Measurements from ENCODE around the gene TAF15. TPM values are rescaled to one million over a fixed set of nuclear protein-coding genes. Genes with fewer than 3 reads are reported as not detected.

The TAF15 gene
- polyA plus RNA-seq, 2 donors, result 89.5 to 110 TPM

DNA sequence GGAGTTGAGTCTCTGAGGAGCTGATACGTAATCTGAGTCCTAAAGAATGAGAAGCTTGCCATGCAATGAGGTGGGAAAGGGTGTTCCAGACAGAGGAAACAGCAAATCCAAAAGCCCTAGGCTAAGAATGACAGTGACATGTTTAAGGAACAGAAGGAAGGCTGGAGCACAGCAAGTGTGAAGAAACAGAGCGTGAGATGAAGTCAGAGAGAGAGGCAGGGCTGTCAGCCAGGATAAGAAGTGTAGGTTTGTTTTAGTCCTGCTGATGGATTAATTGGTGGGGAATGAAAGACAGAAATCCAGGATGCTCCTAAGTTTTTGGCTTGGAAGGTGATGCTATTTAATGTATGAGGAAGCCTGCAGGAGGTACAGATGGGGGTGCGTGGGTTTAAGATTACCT, 28.3 kb upstream of the TAF15 start:
- no peak overlapping the region for H3K4me3 ChIP-seq (ENCODE audit: low read depth in 1 of 2, low read length in 2 of 2)
- 73 to 75% methylated on average over 3 of the region's 3 CpGs for WGBS, 2 donors
- no peaks in the 10 kb centered on the region for H3K27me3 ChIP-seq (ENCODE audit: control insufficient read depth in 1 of 2, insufficient read depth in 2 of 2, low read length in 2 of 2)
- H3K36me3 ChIP-seq (ENCODE audit: control insufficient read depth in 2 of 2, insufficient read depth in 2 of 2, low read length in 1 of 2), result peaks cover 0 to 2% of the 10 kb centered on the region in 2 donors
- H3K4me1 ChIP-seq (ENCODE audit: control insufficient read depth in 2 of 2, insufficient read depth in 2 of 2, low read length in 1 of 2), result peaks cover 2 to 11% of the 10 kb centered on the region in 2 donors
- no peaks in the 10 kb centered on the region for H3K9me3 ChIP-seq (ENCODE audit: control insufficient read depth in 2 of 2, insufficient read depth in 1 of 2, low read depth in 1 of 2, low read length in 1 of 2)
- H3K27ac ChIP-seq (ENCODE audit: low read depth in 2 of 2, low read length in 1 of 2), result no peak overlapping the region

DNA sequence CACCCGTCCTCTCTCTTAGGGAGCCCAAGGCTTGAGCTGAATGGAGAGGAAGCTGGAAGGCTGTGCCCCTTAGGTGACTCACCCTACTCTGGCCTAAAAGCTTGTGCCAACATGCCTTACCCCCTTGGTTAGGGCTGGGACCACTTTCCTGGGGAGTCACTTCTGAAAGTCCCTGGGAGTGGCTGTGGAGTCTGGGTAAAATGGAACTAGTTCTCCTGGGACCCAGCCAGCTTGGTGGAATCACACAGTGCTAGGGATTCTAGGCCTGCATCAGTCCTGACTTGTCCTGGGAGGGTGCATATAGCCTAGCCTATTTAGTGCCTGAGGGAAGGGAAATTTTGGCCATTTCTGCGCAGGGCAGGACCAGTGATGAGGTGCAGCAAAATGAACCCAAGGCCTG, 24.4 kb upstream of the TAF15 start:
- Histone ChIP-seq H3K36me3 (ENCODE audit: control insufficient read depth in 2 of 2, insufficient read depth in 2 of 2, low read length in 1 of 2) (no peaks in the 10 kb centered on the region), H3K27ac (ENCODE audit: low read depth in 2 of 2, low read length in 1 of 2) (peak overlapping the region; percentile 71 to 88), H3K9me3 (ENCODE audit: control insufficient read depth in 2 of 2, insufficient read depth in 1 of 2, low read depth in 1 of 2, low read length in 1 of 2) (no peaks in the 10 kb centered on the region), H3K4me1 (ENCODE audit: control insufficient read depth in 2 of 2, insufficient read depth in 2 of 2, low read length in 1 of 2) (peaks cover 0 to 8% of the 10 kb centered on the region in 2 donors), H3K4me3 (ENCODE audit: low read depth in 1 of 2, low read length in 2 of 2) (no peak overlapping the region), H3K27me3 (ENCODE audit: control insufficient read depth in 1 of 2, insufficient read depth in 2 of 2, low read length in 2 of 2) (no peaks in the 10 kb centered on the region)
- 42 to 64% methylated on average over 2 of the region's 2 CpGs for WGBS, 2 donors

DNA sequence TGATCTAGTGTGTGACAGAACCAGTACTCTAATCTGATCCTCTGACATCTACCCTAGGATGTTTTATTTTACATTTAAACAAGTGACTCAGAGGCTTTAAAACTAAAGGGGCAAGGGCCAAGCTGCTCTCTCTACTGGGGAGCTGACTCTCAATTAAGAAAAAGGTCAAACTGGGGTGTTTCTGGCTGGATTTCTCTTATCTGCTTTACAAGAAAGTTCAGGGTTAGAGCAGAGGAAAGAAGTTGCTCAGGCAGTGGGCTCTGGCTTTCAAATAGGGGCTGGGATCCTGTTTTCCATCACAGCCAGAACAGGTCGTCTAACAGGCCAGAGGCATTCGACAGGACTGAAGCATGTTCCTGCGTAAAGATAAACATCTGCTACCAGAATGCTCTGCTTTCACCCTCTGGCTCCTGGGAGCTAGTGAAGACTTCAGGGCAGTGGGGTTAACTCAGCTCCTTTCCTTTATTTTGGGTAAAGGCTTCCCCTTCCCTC, 22.3 kb upstream of the TAF15 start:
- peak overlapping the region; percentile 10 to 62 for H3K27ac ChIP-seq (ENCODE audit: low read depth in 2 of 2, low read length in 1 of 2)
- WGBS, 2 donors, result 18 to 34% methylated on average over 3 of the region's 3 CpGs

DNA sequence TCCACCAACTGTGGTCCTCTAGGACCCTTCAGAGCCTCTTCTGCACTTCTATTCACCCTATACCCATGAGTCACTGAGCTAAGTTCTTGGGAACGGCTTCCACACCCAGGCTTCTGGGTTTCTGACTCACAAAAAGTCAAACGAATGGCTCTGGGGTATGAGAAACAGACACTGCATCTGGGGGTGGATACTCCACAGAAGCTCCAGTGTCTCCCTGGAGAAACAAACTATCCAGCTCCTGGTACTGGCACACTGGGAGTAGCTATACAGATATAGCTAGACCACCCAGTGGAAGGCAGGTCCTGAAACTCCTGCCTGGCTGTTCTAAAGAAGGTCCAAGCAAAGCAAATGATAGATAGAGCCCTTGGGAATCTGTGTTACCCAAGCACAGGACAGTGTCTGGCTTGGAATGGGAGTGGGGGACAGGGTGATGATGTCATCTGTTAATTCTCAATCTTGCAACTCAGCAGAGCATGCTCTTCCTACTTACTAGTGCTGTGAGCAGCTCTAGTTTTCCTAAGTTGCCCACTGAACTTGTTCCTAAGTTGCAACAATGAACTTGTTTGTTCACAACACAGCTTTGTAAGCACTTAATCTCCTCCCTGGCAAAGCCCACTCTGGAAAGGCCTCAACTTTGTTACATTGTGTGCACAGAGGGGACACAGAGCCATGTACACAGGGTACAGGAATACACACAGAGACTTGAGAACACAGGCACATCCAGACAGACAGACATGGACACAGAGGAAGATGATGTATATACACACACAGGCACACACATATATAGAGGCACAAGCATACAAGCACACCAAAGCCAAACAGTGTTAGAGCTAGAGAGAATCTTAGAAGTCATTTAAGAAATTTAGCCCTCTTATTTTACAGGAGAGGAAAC, 20.6 kb upstream of the TAF15 start:
- Histone ChIP-seq H3K4me3 (ENCODE audit: low read depth in 1 of 2, low read length in 2 of 2) (no peak overlapping the region), H3K4me1 (ENCODE audit: control insufficient read depth in 2 of 2, insufficient read depth in 2 of 2, low read length in 1 of 2) (peaks cover 0 to 10% of the 10 kb centered on the region in 2 donors), H3K36me3 (ENCODE audit: control insufficient read depth in 2 of 2, insufficient read depth in 2 of 2, low read length in 1 of 2) (no peaks in the 10 kb centered on the region), H3K27ac (ENCODE audit: low read depth in 2 of 2, low read length in 1 of 2) (peak overlapping the region; percentile 68 to 87), H3K9me3 (ENCODE audit: control insufficient read depth in 2 of 2, insufficient read depth in 1 of 2, low read depth in 1 of 2, low read length in 1 of 2) (no peaks in the 10 kb centered on the region), H3K27me3 (ENCODE audit: control insufficient read depth in 1 of 2, insufficient read depth in 2 of 2, low read length in 2 of 2) (no peaks in the 10 kb centered on the region)
- 18 to 34% methylated on average over 2 of the region's 2 CpGs for WGBS, 2 donors

More for the DNA sequence above, 22.3 kb upstream of the TAF15 start:
- Histone ChIP-seq H3K4me3 (ENCODE audit: low read depth in 1 of 2, low read length in 2 of 2) (no peak overlapping the region), H3K9me3 (ENCODE audit: control insufficient read depth in 2 of 2, insufficient read depth in 1 of 2, low read depth in 1 of 2, low read length in 1 of 2) (no peaks in the 10 kb centered on the region), H3K4me1 (ENCODE audit: control insufficient read depth in 2 of 2, insufficient read depth in 2 of 2, low read length in 1 of 2) (peaks cover 0 to 10% of the 10 kb centered on the region in 2 donors), H3K27me3 (ENCODE audit: control insufficient read depth in 1 of 2, insufficient read depth in 2 of 2, low read length in 2 of 2) (no peaks in the 10 kb centered on the region), H3K36me3 (ENCODE audit: control insufficient read depth in 2 of 2, insufficient read depth in 2 of 2, low read length in 1 of 2) (no peaks in the 10 kb centered on the region)

DNA sequence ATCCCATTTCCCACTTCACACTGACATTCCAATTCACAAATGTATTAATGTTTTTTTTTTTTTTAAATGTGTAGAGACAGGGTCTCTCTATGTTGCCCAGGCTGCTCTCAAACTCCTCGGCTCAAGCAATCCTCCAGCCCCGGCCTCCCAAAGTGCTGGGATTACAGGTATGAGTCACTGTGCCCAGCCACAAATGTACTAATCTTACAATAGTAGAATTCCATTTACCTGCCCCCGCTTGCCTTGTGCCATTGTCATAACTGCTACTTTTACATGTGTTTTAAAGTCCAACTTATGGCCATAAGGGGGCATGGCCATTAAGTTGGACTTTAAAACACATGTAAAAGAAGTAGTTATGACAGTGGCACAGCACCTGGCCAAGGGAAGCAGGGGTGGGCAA, 18.4 kb upstream of the TAF15 start:
- no peaks in the 10 kb centered on the region for H3K27me3 ChIP-seq (ENCODE audit: control insufficient read depth in 1 of 2, insufficient read depth in 2 of 2, low read length in 2 of 2)
- no peaks in the 10 kb centered on the region for H3K36me3 ChIP-seq (ENCODE audit: control insufficient read depth in 2 of 2, insufficient read depth in 2 of 2, low read length in 1 of 2)
- WGBS, 2 donors, result 64 to 77% methylated on average over 3 of the region's 3 CpGs
- H3K4me1 ChIP-seq (ENCODE audit: control insufficient read depth in 2 of 2, insufficient read depth in 2 of 2, low read length in 1 of 2), result peaks cover 3 to 11% of the 10 kb centered on the region in 2 donors
- no peaks in the 10 kb centered on the region for H3K9me3 ChIP-seq (ENCODE audit: control insufficient read depth in 2 of 2, insufficient read depth in 1 of 2, low read depth in 1 of 2, low read length in 1 of 2)
- H3K4me3 ChIP-seq (ENCODE audit: low read depth in 1 of 2, low read length in 2 of 2), result no peak overlapping the region
- H3K27ac ChIP-seq (ENCODE audit: low read depth in 2 of 2, low read length in 1 of 2), result no peak overlapping the region

DNA sequence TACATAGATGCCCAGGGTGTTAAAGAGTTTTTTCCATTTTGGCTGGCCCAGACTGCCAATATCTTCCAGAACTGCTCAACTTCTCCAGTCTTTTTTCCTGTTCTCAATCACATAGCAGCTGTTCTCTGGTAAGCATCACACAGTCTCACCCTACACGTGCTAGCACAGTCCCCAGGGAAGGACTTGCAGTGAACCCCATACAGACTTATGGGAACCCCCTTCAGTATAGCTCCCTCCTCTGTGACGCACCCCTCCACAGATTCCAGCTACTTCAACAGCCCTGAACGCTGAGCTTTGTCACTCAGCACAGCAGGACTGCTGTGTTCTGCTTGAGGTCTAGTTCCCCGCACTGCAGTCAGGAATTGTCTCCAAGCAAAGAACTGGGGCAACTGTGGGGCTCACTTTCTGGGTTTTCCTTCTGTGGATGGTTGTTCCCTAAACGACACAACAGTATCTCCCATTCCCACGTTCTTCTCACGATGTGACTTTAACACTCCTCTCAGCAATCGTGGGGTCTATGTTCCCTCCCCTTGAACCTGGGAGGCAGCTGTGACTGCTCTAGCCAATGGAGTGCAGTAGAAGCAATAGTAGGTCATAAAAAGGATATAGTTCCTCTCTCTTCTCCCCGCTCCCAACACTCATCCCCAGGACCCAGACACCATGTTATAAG, 17.5 kb upstream of the TAF15 start:
- H3K4me1 ChIP-seq (ENCODE audit: control insufficient read depth in 2 of 2, insufficient read depth in 2 of 2, low read length in 1 of 2), result peaks cover 3 to 11% of the 10 kb centered on the region in 2 donors
- no peaks in the 10 kb centered on the region for H3K36me3 ChIP-seq (ENCODE audit: control insufficient read depth in 2 of 2, insufficient read depth in 2 of 2, low read length in 1 of 2)
- peak overlapping the region; percentile 28 to 57 for H3K27ac ChIP-seq (ENCODE audit: low read depth in 2 of 2, low read length in 1 of 2)
- H3K9me3 ChIP-seq (ENCODE audit: control insufficient read depth in 2 of 2, insufficient read depth in 1 of 2, low read depth in 1 of 2, low read length in 1 of 2), result no peaks in the 10 kb centered on the region
- H3K27me3 ChIP-seq (ENCODE audit: control insufficient read depth in 1 of 2, insufficient read depth in 2 of 2, low read length in 2 of 2), result no peaks in the 10 kb centered on the region
- 68 to 76% methylated on average over 9 of the region's 9 CpGs for WGBS, 2 donors
- no peak overlapping the region for H3K4me3 ChIP-seq (ENCODE audit: low read depth in 1 of 2, low read length in 2 of 2)

DNA sequence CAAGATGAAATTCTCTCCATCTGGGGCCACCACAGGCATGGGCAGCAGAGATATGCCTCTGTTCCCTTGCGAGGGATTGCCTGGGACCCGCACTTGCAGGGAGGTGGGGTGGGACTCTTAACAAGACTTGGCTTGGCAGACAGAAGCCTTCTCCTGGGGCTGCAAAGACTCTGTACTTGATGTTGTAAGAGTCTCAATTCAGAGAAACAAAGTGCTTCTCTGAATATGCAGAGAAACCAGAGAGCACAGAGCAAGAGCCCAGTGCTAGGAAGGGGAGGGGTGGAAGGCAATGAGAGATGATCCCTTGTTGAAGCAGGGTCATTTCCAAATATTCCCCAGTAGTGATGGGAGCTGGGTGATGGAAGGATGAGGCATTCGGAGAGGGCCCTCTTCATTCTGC, 16.0 kb upstream of the TAF15 start:
- 62 to 70% methylated on average over 3 of the region's 3 CpGs for WGBS, 2 donors
- peaks cover 3 to 11% of the 10 kb centered on the region in 2 donors for H3K4me1 ChIP-seq (ENCODE audit: control insufficient read depth in 2 of 2, insufficient read depth in 2 of 2, low read length in 1 of 2)
- peak overlapping the region in 1 of 2 donors; percentile 13 for H3K4me3 ChIP-seq (ENCODE audit: low read depth in 1 of 2, low read length in 2 of 2)

DNA sequence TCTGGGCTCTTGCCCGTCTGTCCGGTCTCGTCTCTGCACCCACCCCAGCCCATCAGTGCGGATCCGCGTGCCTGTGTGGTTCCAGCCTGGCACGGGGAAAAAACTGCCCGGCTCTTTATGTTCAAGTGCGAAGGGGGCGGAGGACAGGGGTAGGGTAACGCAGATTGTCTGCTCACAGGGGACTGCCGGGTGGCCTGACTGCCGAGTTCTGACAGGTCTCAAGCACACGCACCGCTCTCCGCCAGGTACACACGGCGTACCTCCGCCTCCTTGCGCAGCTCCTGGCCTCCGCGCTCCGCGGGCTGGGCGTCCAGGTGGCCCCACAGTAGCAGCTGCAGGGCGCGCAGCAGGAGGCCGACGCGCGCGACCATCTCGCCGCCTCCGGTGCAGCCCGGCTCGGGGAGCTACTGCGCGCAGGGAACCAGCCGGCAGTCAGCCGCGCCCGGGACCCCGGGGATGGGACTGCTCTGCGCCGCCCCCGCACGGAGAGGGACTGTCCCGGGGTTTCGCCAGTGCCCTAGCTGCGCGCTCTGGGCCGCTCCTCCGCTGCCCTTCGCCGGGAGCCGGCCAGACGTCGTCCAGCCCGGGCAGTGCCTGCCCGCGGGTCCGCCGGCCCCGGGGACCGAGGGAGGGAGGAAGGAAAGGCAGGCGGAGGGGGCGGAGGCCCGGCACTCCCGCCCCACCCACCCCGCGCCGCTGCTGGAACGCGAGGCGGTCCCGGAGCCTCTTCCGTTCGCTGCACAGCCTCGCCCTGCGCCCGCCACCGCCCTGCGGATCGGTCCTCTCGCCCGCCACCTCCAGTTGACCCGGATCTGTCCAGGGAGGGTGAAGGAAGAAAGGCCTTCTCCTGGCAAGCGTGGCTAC, 14.0 kb upstream of the TAF15 start, which contains the start of gene MMP28:
TSS of gene MMP28 (minus strand) at position 635 of the 864 bp plus-strand sequence. CDS start at position 371, 264 bp downstream.
- Histone ChIP-seq H3K4me1 (ENCODE audit: control insufficient read depth in 2 of 2, insufficient read depth in 2 of 2, low read length in 1 of 2) (peaks cover 3 to 11% of the 10 kb centered on the region in 2 donors), H3K27me3 (ENCODE audit: control insufficient read depth in 1 of 2, insufficient read depth in 2 of 2, low read length in 2 of 2) (no peaks in the 10 kb centered on the region), H3K4me3 (ENCODE audit: low read depth in 1 of 2, low read length in 2 of 2) (peak within 1 kb of the TSS; percentile 64 to 65), H3K9me3 (ENCODE audit: control insufficient read depth in 2 of 2, insufficient read depth in 1 of 2, low read depth in 1 of 2, low read length in 1 of 2) (no peaks in the 10 kb centered on the region), H3K27ac (ENCODE audit: low read depth in 2 of 2, low read length in 1 of 2) (peak within 1 kb of the TSS; percentile 57 to 76), H3K36me3 (ENCODE audit: control insufficient read depth in 2 of 2, insufficient read depth in 2 of 2, low read length in 1 of 2) (no peaks in the 10 kb centered on the region)
- 1% methylated on average over 72 to 89 of the region's 89 CpGs for WGBS, 2 donors

More for the DNA sequence above, 16.0 kb upstream of the TAF15 start:
- Histone ChIP-seq H3K27ac (ENCODE audit: low read depth in 2 of 2, low read length in 1 of 2) (peak overlapping the region in 1 of 2 donors; percentile 33), H3K9me3 (ENCODE audit: control insufficient read depth in 2 of 2, insufficient read depth in 1 of 2, low read depth in 1 of 2, low read length in 1 of 2) (no peaks in the 10 kb centered on the region), H3K36me3 (ENCODE audit: control insufficient read depth in 2 of 2, insufficient read depth in 2 of 2, low read length in 1 of 2) (no peaks in the 10 kb centered on the region), H3K27me3 (ENCODE audit: control insufficient read depth in 1 of 2, insufficient read depth in 2 of 2, low read length in 2 of 2) (no peaks in the 10 kb centered on the region)

DNA sequence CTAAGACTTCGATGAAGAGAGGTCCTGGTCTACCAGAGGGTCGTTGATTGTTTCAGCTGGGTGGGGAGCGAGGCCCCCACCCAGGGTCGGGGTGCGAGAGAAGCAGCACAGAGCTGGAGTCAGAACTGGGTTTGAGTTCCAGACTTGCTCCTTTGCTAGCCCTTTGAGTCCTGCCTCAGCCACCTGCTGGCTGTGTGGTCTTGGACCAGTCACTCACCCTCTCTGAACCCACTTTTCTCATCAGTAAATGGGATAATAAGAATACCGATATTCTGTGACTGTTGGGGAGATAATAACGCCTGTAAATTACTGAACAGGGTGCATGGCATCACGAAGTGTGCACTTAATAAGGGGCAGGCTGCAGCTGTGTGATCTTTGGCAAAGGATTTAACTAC, 13.4 kb upstream of the TAF15 start:
- H3K27ac ChIP-seq (ENCODE audit: low read depth in 2 of 2, low read length in 1 of 2), result peak overlapping the region; percentile 57 to 62
- no peaks in the 10 kb centered on the region for H3K36me3 ChIP-seq (ENCODE audit: control insufficient read depth in 2 of 2, insufficient read depth in 2 of 2, low read length in 1 of 2)
- H3K9me3 ChIP-seq (ENCODE audit: control insufficient read depth in 2 of 2, insufficient read depth in 1 of 2, low read depth in 1 of 2, low read length in 1 of 2), result no peaks in the 10 kb centered on the region
- H3K4me3 ChIP-seq (ENCODE audit: low read depth in 1 of 2, low read length in 2 of 2), result peak overlapping the region; percentile 64 to 65
- 31 to 34% methylated on average over 8 of the region's 8 CpGs for WGBS, 2 donors
- no peaks in the 10 kb centered on the region for H3K27me3 ChIP-seq (ENCODE audit: control insufficient read depth in 1 of 2, insufficient read depth in 2 of 2, low read length in 2 of 2)
- peaks cover 3 to 11% of the 10 kb centered on the region in 2 donors for H3K4me1 ChIP-seq (ENCODE audit: control insufficient read depth in 2 of 2, insufficient read depth in 2 of 2, low read length in 1 of 2)

Data from esophagus (tissue), 2 donors.